ENCODE results near the gene TBC1D24. TPM values are rescaled to one million over a fixed set of nuclear protein-coding genes. Genes with fewer than 3 reads are reported as not detected.

TBC1D24 gene
- total and polyA plus RNA-seq, 2 donors (not counting 1 experiment from before 2014, with no cell fraction given), result 6.3 to 10.9 TPM

GRCh38 chr16:2527784-2528100 is 52.8 kb downstream of the TBC1D24 start:
- peaks cover 44% of the 10 kb centered on the region for H3K36me3 ChIP-seq (ENCODE audit: control insufficient read depth, insufficient read depth, low read length)
- no peaks in the 10 kb centered on the region for H4K20me1 ChIP-seq (ENCODE audit: control insufficient read depth, extremely low read depth, insufficient read depth, low read length)
- DNase-seq (ENCODE audit: low read depth in 2 of 2), result no peak
- H3K27ac ChIP-seq (ENCODE audit: insufficient read depth, low read length), result no peak overlapping the region
- H2AFZ ChIP-seq (ENCODE audit: low read length), result no peak overlapping the region
- no peak overlapping the region for H3K4me2 ChIP-seq (ENCODE audit: extremely low read depth, insufficient read depth, low read length)
- no peak overlapping the region for H3K4me3 ChIP-seq (replicated peaks in 1 of 4; ENCODE audit: control extremely low read depth in 1 of 4, insufficient read depth in 1 of 4, low read depth in 3 of 4, low read length in 4 of 4)
- H3K27me3 ChIP-seq (ENCODE audit: control insufficient read depth, insufficient read depth, low read length), result no peaks in the 10 kb centered on the region
- no peak overlapping the region for H3K9ac ChIP-seq (ENCODE audit: insufficient read depth, low read length)
- TF ChIP-seq CTCF (conservative IDR thresholded peaks at IDR 0.05 in 1 of 2, IDR thresholded peaks at IDR 0.05 in 1 of 2; ENCODE audit: low read depth in 1 of 2, low read length in 2 of 2), result no peak
- TF ChIP-seq EZH2 (IDR thresholded peaks at IDR 0.05; ENCODE audit: low read length, missing control alignments), result no peak
- peaks cover 5% of the 10 kb centered on the region for H3K4me1 ChIP-seq (ENCODE audit: control insufficient read depth, extremely low read depth, insufficient read depth, low read length)
- no peaks in the 10 kb centered on the region for H3K9me3 ChIP-seq (ENCODE audit: control insufficient read depth, insufficient read depth, low read depth, low read length)
- peaks cover 1% of the 10 kb centered on the region for H3K79me2 ChIP-seq (ENCODE audit: control insufficient read depth, insufficient read depth, low read length)

GRCh38 chr16:2528161-2529060 is 53.5 kb downstream of the TBC1D24 start:
- H3K27me3 ChIP-seq (ENCODE audit: control insufficient read depth, insufficient read depth, low read length), result no peaks in the 10 kb centered on the region
- peaks cover 38% of the 10 kb centered on the region for H3K36me3 ChIP-seq (ENCODE audit: control insufficient read depth, insufficient read depth, low read length)
- no peak overlapping the region for H3K27ac ChIP-seq (ENCODE audit: insufficient read depth, low read length)
- no peaks in the 10 kb centered on the region for H4K20me1 ChIP-seq (ENCODE audit: control insufficient read depth, extremely low read depth, insufficient read depth, low read length)
- H3K4me1 ChIP-seq (ENCODE audit: control insufficient read depth, extremely low read depth, insufficient read depth, low read length), result peaks cover 8% of the 10 kb centered on the region
- no peak overlapping the region for H2AFZ ChIP-seq (ENCODE audit: low read length)
- no peak overlapping the region for H3K4me3 ChIP-seq (replicated peaks in 1 of 4; ENCODE audit: control extremely low read depth in 1 of 4, insufficient read depth in 1 of 4, low read depth in 3 of 4, low read length in 4 of 4)
- H3K4me2 ChIP-seq (ENCODE audit: extremely low read depth, insufficient read depth, low read length), result no peak overlapping the region
- TF ChIP-seq CTCF (conservative IDR thresholded peaks at IDR 0.05 in 1 of 2, IDR thresholded peaks at IDR 0.05 in 1 of 2; ENCODE audit: low read depth in 1 of 2, low read length in 2 of 2) (no peak), EZH2 (IDR thresholded peaks at IDR 0.05; ENCODE audit: low read length, missing control alignments) (no peak)
- no peaks in the 10 kb centered on the region for H3K9me3 ChIP-seq (ENCODE audit: control insufficient read depth, insufficient read depth, low read depth, low read length)
- no peak overlapping the region for H3K9ac ChIP-seq (ENCODE audit: insufficient read depth, low read length)
- no peak for DNase-seq (ENCODE audit: low read depth in 2 of 2)
- H3K79me2 ChIP-seq (ENCODE audit: control insufficient read depth, insufficient read depth, low read length), result peaks cover under 1% of the 10 kb centered on the region

GRCh38 chr16:2529061-2529931 is 54.4 kb downstream of the TBC1D24 start:
- DNase-seq (ENCODE audit: low read depth in 2 of 2), result no peak
- TF ChIP-seq EZH2 (IDR thresholded peaks at IDR 0.05; ENCODE audit: low read length, missing control alignments) (no peak), CTCF (conservative IDR thresholded peaks at IDR 0.05 in 1 of 2, IDR thresholded peaks at IDR 0.05 in 1 of 2; ENCODE audit: low read depth in 1 of 2, low read length in 2 of 2) (no peak)

More at GRCh38 chr16:2529061-2529931, 54.4 kb downstream of the TBC1D24 start:
- H3K4me3 ChIP-seq (replicated peaks in 1 of 4; ENCODE audit: control extremely low read depth in 1 of 4, insufficient read depth in 1 of 4, low read depth in 3 of 4, low read length in 4 of 4), result no peak overlapping the region
- no peak overlapping the region for H2AFZ ChIP-seq (ENCODE audit: low read length)
- H3K36me3 ChIP-seq (ENCODE audit: control insufficient read depth, insufficient read depth, low read length), result peaks cover 31% of the 10 kb centered on the region
- H3K4me1 ChIP-seq (ENCODE audit: control insufficient read depth, extremely low read depth, insufficient read depth, low read length), result peaks cover 8% of the 10 kb centered on the region
- H3K9me3 ChIP-seq (ENCODE audit: control insufficient read depth, insufficient read depth, low read depth, low read length), result no peaks in the 10 kb centered on the region
- no peak overlapping the region for H3K4me2 ChIP-seq (ENCODE audit: extremely low read depth, insufficient read depth, low read length)
- H3K9ac ChIP-seq (ENCODE audit: insufficient read depth, low read length), result no peak overlapping the region
- H4K20me1 ChIP-seq (ENCODE audit: control insufficient read depth, extremely low read depth, insufficient read depth, low read length), result no peaks in the 10 kb centered on the region
- no peaks in the 10 kb centered on the region for H3K79me2 ChIP-seq (ENCODE audit: control insufficient read depth, insufficient read depth, low read length)
- H3K27ac ChIP-seq (ENCODE audit: insufficient read depth, low read length), result no peak overlapping the region
- H3K27me3 ChIP-seq (ENCODE audit: control insufficient read depth, insufficient read depth, low read length), result no peaks in the 10 kb centered on the region
